ENCODE data around the gene RAB1A. TPM values are rescaled to one million over a fixed set of nuclear protein-coding genes. Genes with fewer than 3 reads are reported as not detected.
"Not testable (repeated sequence)": the region's sequence is repeated elsewhere in the genome, so short reads cannot be mapped to it uniquely, and the experiment has no call there.

The RAB1A gene
- 75.3 TPM for polyA plus RNA-seq (2012; ENCODE audit: missing spikeins)

GRCh38 chr2:65129826-65130663 lies at the start of gene RAB1A:
Gene RAB1A, minus strand, starts transcription at chr2:65130106. Its CDS starts 191 bp downstream, at chr2:65129915.
- FAIRE-seq (peak; percentile 100), DNase-seq (ENCODE audit: insufficient read length) (peak; percentile 95)
- peak; percentile 78 for TF ChIP-seq POLR2AphosphoS5 (IDR thresholded peaks at IDR 0.05; ENCODE audit: low read depth, low read length)
- TF ChIP-seq POLR2A (IDR thresholded peaks at IDR 0.05; ENCODE audit: low read depth, low read length): peak; percentile 82; the same call in 1 of the 2 replicates
- 0 out of 2 replicates have a peak, but pooled peaks have one; percentile 32 for TF ChIP-seq TAF1 (IDR thresholded peaks at IDR 0.05; ENCODE audit: borderline replicate concordance, low read depth, low read length)

- DNase-seq (ENCODE audit: insufficient read length) (no peak), FAIRE-seq (no peak)
- TF ChIP-seq POLR2A (IDR thresholded peaks at IDR 0.05; ENCODE audit: low read depth, low read length) (no peak), POLR2AphosphoS5 (IDR thresholded peaks at IDR 0.05; ENCODE audit: low read depth, low read length) (no peak), TAF1 (IDR thresholded peaks at IDR 0.05; ENCODE audit: borderline replicate concordance, low read depth, low read length) (no peak)
These were observed 48.0 kb upstream of the RAB1A start for GRCh38 chr2:65177751-65178442.

GRCh38 chr2:65175894-65176530 lies 46.1 kb upstream of the RAB1A start:
- DNase-seq (ENCODE audit: insufficient read length): no peak
- TF ChIP-seq TAF1 (IDR thresholded peaks at IDR 0.05; ENCODE audit: borderline replicate concordance, low read depth, low read length): no peak
- no peak for TF ChIP-seq POLR2AphosphoS5 (IDR thresholded peaks at IDR 0.05; ENCODE audit: low read depth, low read length)
- TF ChIP-seq POLR2A (IDR thresholded peaks at IDR 0.05; ENCODE audit: low read depth, low read length): no peak
- FAIRE-seq: no peak

GRCh38 chr2:65174031-65174430 lies 44.1 kb upstream of the RAB1A start:
- DNase-seq (ENCODE audit: insufficient read length); FAIRE-seq: not testable (repeated sequence)

GRCh38 chr2:65172994-65173790 lies 43.3 kb upstream of the RAB1A start:
- DNase-seq (ENCODE audit: insufficient read length) (no peak), FAIRE-seq (no peak)
- TF ChIP-seq TAF1 (IDR thresholded peaks at IDR 0.05; ENCODE audit: borderline replicate concordance, low read depth, low read length): no peak
- no peak for TF ChIP-seq POLR2AphosphoS5 (IDR thresholded peaks at IDR 0.05; ENCODE audit: low read depth, low read length)
- TF ChIP-seq POLR2A (IDR thresholded peaks at IDR 0.05; ENCODE audit: low read depth, low read length): no peak

GRCh38 chr2:65170611-65171477 lies 40.9 kb upstream of the RAB1A start:
- not testable (repeated sequence) for FAIRE-seq; DNase-seq (ENCODE audit: insufficient read length)

GRCh38 chr2:65169760-65170136 lies 39.8 kb upstream of the RAB1A start:
- no peak for DNase-seq (ENCODE audit: insufficient read length)
- no peak for FAIRE-seq

GRCh38 chr2:65165558-65165957 lies 35.7 kb upstream of the RAB1A start:
- no peak for FAIRE-seq

More at GRCh38 chr2:65169760-65170136, 39.8 kb upstream of the RAB1A start:
- TF ChIP-seq POLR2A (IDR thresholded peaks at IDR 0.05; ENCODE audit: low read depth, low read length) (no peak), POLR2AphosphoS5 (IDR thresholded peaks at IDR 0.05; ENCODE audit: low read depth, low read length) (no peak), TAF1 (IDR thresholded peaks at IDR 0.05; ENCODE audit: borderline replicate concordance, low read depth, low read length) (no peak)

GRCh38 chr2:65164426-65164891 lies 34.6 kb upstream of the RAB1A start:
- no peak for FAIRE-seq
- TF ChIP-seq POLR2AphosphoS5 (IDR thresholded peaks at IDR 0.05; ENCODE audit: low read depth, low read length): no peak
- TF ChIP-seq TAF1 (IDR thresholded peaks at IDR 0.05; ENCODE audit: borderline replicate concordance, low read depth, low read length): no peak
- no peak for TF ChIP-seq POLR2A (IDR thresholded peaks at IDR 0.05; ENCODE audit: low read depth, low read length)
- DNase-seq (ENCODE audit: insufficient read length): no peak

More at GRCh38 chr2:65165558-65165957, 35.7 kb upstream of the RAB1A start:
- no peak for DNase-seq (ENCODE audit: insufficient read length)
- TF ChIP-seq TAF1 (IDR thresholded peaks at IDR 0.05; ENCODE audit: borderline replicate concordance, low read depth, low read length) (no peak), POLR2A (IDR thresholded peaks at IDR 0.05; ENCODE audit: low read depth, low read length) (no peak), POLR2AphosphoS5 (IDR thresholded peaks at IDR 0.05; ENCODE audit: low read depth, low read length) (no peak)

- no peak for DNase-seq (ENCODE audit: insufficient read length)
- FAIRE-seq: no peak
- TF ChIP-seq POLR2AphosphoS5 (IDR thresholded peaks at IDR 0.05; ENCODE audit: low read depth, low read length) (no peak), TAF1 (IDR thresholded peaks at IDR 0.05; ENCODE audit: borderline replicate concordance, low read depth, low read length) (no peak), POLR2A (IDR thresholded peaks at IDR 0.05; ENCODE audit: low read depth, low read length) (no peak)
These were observed 31.7 kb upstream of the RAB1A start for GRCh38 chr2:65161551-65162100.
